Measurements from ENCODE around the gene MYMK. TPM values are rescaled to one million over a fixed set of nuclear protein-coding genes. Genes with fewer than 3 reads are reported as not detected.
A peak's percentile ranks its signal among the peaks of the same experiment; 100 is the strongest.

MYMK gene
- total RNA-seq, 1 experiment from 2014 or later = not detected

DNA sequence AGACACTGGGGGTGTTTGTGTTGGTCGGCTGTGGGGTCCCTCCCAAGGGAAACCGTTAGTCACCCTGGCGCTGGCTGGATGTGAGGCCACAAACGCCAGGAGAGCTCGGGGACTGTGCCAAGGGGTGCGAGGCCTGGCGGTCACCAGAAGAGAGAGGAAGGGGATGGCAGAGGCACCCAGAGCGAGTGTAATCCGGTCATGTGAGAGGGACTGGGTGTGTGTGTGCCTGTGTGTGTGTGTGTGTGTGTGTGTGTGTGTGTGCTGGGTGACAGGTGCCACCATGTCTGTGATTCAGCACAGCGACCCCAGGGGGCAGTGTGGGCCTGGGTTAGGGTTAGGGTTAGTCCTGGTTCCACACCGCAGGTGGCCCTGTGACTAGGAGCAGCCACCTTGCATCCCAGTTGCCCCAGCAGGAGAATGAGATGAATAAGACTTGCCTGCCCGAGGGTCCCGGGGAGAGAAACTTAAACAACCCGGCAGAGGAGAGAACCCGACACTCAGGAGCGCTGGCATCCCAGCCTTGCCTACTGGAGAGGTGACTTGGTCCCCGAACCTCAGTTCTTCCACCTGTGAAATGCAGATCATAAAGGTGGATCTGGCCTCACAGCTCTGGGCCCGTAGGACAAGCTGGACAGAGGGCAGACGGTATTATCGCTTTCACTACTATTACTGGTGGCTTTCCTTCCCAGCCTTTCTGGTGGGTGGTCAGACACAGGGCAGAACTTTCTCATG lies 8.3 kb upstream of the MYMK start:
- Histone ChIP-seq H3K79me2 (ENCODE audit: insufficient read depth, low read length) (no peaks in the 10 kb centered on the region), H4K20me1 (ENCODE audit: insufficient read depth) (no peaks in the 10 kb centered on the region), H3K9me3 (ENCODE audit: control insufficient read depth in 1 of 2, insufficient read depth in 1 of 2, low read depth in 1 of 2, low read length in 2 of 2) (no peaks in the 10 kb centered on the region), H3K9me2 (ENCODE audit: insufficient read depth) (no peaks in the 10 kb centered on the region), H3K27me3 (ENCODE audit: insufficient read depth, low read length) (no peaks in the 10 kb centered on the region), H3K4me2 (ENCODE audit: low read length) (no peak overlapping the region), H3K27ac (ENCODE audit: low read depth, low read length) (no peak overlapping the region), H3K9ac (ENCODE audit: low read length) (no peak overlapping the region), H3K4me3 (replicated peaks in 1 of 2; ENCODE audit: low read depth in 1 of 2, low read length in 2 of 2) (no peak overlapping the region), H3K36me3 (ENCODE audit: control insufficient read depth in 1 of 2, insufficient read depth in 2 of 2, low read length in 2 of 2) (no peaks in the 10 kb centered on the region), H2AFZ (ENCODE audit: low read depth, low read length, poor library complexity, severe bottlenecking) (no peak overlapping the region), H3K4me1 (ENCODE audit: control insufficient read depth in 1 of 2, insufficient read depth in 2 of 2, low read length in 2 of 2) (no peaks in the 10 kb centered on the region; a peak in 1 of 4 replicates)
- POLR2A ChIA-PET = no interaction called here
- DNase-seq (ENCODE audit: low read depth, low spot score) (peak; percentile 73), ATAC-seq (peak; percentile 92)
- TF ChIP-seq RAD21 (IDR thresholded peaks at IDR 0.05; ENCODE audit: low read depth) (peak; percentile 91), ZFX (IDR thresholded peaks at IDR 0.05) (no peak), CEBPB (IDR thresholded peaks at IDR 0.05; ENCODE audit: low read depth) (no peak), EZH2phosphoT487 (IDR thresholded peaks at IDR 0.05; ENCODE audit: borderline replicate concordance) (no peak), TCF7L2 (IDR thresholded peaks at IDR 0.05; ENCODE audit: borderline replicate concordance, extremely low read depth, insufficient read depth, insufficient read length) (peak; percentile 54), EGR1 (IDR thresholded peaks at IDR 0.05; ENCODE audit: low read depth) (no peak), POLR2AphosphoS5 (IDR thresholded peaks at IDR 0.05; ENCODE audit: low read depth, low read length) (no peak), SIN3A (IDR thresholded peaks at IDR 0.05; ENCODE audit: low read depth) (no peak), YY1 (IDR thresholded peaks at IDR 0.05; ENCODE audit: extremely low read depth, insufficient replicate concordance, low read depth, low read length) (peak; percentile 72), SP1 (IDR thresholded peaks at IDR 0.05; ENCODE audit: low read depth) (no peak), ZNF274 (IDR thresholded peaks at IDR 0.05; ENCODE audit: low read depth, low read length) (no peak), CBX3 (IDR thresholded peaks at IDR 0.05; ENCODE audit: low read depth) (no peak; the same call in 1 of the 2 replicates), EZH2 (IDR thresholded peaks at IDR 0.05) (no peak), SRF (IDR thresholded peaks at IDR 0.05; ENCODE audit: low read depth) (no peak), JUND (IDR thresholded peaks at IDR 0.05) (no peak)
- TF ChIP-seq, protein P1, sequence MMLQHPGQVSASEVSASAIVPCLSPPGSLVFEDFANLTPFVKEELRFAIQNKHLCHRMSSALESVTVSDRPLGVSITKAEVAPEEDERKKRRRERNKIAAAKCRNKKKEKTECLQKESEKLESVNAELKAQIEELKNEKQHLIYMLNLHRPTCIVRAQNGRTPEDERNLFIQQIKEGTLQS (IDR thresholded peaks at IDR 0.05) = no peak
- TF ChIP-seq, protein P2, sequence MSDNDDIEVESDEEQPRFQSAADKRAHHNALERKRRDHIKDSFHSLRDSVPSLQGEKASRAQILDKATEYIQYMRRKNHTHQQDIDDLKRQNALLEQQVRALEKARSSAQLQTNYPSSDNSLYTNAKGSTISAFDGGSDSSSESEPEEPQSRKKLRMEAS (IDR thresholded peaks at IDR 0.05) = no peak
- TF ChIP-seq, protein P3, sequence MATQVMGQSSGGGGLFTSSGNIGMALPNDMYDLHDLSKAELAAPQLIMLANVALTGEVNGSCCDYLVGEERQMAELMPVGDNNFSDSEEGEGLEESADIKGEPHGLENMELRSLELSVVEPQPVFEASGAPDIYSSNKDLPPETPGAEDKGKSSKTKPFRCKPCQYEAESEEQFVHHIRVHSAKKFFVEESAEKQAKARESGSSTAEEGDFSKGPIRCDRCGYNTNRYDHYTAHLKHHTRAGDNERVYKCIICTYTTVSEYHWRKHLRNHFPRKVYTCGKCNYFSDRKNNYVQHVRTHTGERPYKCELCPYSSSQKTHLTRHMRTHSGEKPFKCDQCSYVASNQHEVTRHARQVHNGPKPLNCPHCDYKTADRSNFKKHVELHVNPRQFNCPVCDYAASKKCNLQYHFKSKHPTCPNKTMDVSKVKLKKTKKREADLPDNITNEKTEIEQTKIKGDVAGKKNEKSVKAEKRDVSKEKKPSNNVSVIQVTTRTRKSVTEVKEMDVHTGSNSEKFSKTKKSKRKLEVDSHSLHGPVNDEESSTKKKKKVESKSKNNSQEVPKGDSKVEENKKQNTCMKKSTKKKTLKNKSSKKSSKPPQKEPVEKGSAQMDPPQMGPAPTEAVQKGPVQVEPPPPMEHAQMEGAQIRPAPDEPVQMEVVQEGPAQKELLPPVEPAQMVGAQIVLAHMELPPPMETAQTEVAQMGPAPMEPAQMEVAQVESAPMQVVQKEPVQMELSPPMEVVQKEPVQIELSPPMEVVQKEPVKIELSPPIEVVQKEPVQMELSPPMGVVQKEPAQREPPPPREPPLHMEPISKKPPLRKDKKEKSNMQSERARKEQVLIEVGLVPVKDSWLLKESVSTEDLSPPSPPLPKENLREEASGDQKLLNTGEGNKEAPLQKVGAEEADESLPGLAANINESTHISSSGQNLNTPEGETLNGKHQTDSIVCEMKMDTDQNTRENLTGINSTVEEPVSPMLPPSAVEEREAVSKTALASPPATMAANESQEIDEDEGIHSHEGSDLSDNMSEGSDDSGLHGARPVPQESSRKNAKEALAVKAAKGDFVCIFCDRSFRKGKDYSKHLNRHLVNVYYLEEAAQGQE (IDR thresholded peaks at IDR 0.05; ENCODE audit: low read depth) = no peak
- TF ChIP-seq, protein P4, sequence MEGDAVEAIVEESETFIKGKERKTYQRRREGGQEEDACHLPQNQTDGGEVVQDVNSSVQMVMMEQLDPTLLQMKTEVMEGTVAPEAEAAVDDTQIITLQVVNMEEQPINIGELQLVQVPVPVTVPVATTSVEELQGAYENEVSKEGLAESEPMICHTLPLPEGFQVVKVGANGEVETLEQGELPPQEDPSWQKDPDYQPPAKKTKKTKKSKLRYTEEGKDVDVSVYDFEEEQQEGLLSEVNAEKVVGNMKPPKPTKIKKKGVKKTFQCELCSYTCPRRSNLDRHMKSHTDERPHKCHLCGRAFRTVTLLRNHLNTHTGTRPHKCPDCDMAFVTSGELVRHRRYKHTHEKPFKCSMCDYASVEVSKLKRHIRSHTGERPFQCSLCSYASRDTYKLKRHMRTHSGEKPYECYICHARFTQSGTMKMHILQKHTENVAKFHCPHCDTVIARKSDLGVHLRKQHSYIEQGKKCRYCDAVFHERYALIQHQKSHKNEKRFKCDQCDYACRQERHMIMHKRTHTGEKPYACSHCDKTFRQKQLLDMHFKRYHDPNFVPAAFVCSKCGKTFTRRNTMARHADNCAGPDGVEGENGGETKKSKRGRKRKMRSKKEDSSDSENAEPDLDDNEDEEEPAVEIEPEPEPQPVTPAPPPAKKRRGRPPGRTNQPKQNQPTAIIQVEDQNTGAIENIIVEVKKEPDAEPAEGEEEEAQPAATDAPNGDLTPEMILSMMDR (IDR thresholded peaks at IDR 0.05 in 2 of 3, conservative IDR thresholded peaks at IDR 0.05 in 1 of 3; ENCODE audit: borderline replicate concordance in 1 of 3, insufficient read depth in 1 of 3, low read depth in 2 of 3, low read length in 2 of 3) = peak; percentile 77 to 91 (median 79)
- CTCF ChIA-PET = interaction anchor here (1.1 to 2.1 kb wide), 3 partner anchors 192 to 249 kb away, joined by 3 to 14 read pairs (median 4); no protein-coding TSS in a partner anchor
- RAD21 ChIA-PET (ENCODE audit: low non-redundant PET in 1 of 2, low total read pairs in 2 of 2, uncharacterized antibody in 2 of 2, unreplicated experiment in 2 of 2) = no interaction called here
- BruUV-seq (replicated peaks) = no TSS peak
- intact Hi-C loops (cut with micrococcal nuclease) = loop anchor here (1.0 to 2.0 kb wide), 2 partner anchors 193 to 462 kb away; no protein-coding TSS in a partner anchor

All from HCT116 (cell line).